Thyroid gland (tissue), 4 donors: ENCODE measurements around the gene PLIN3. TPM values are rescaled to one million over a fixed set of nuclear protein-coding genes. Genes with fewer than 3 reads are reported as not detected.
"Not testable (repeated sequence)": the region's sequence is repeated elsewhere in the genome, so short reads cannot be mapped to it uniquely, and the experiment has no call there.

ENCODE experiments used
- DNase-seq, 2 donors: peaks; one replicate each; pipeline ENCODE4 v3.0.0-alpha.2; 2019
- H3K27ac ChIP-seq, 3 donors: fragments of 200-600 bp; sonication (generic); 1 replicate in 2 of 3; 2 replicates in 1 of 3; pipeline ENCODE4 v1.5.1; 2016 to 2019; ENCODE audit warnings: mild to moderate bottlenecking in 1 of 3, moderate library complexity in 1 of 3
- H3K27me3 ChIP-seq: fragments of 200-600 bp; sonication (generic); one replicate; pipeline ENCODE4 v1.5.1; 2019
- H3K36me3 ChIP-seq, 2 donors: fragments of 200-600 bp; sonication (generic); one replicate each; pipeline ENCODE4 v1.5.1; 2016 to 2019
- H3K4me1 ChIP-seq, 2 donors: fragments of 200-600 bp; sonication (generic); one replicate each; pipeline ENCODE4 v1.5.1; 2017 to 2019
- H3K4me3 ChIP-seq, 3 donors: fragments of 200-600 bp; sonication (generic); replicated peaks in 1 of 3; 1 replicate in 2 of 3; 2 replicates in 1 of 3; pipeline ENCODE4 v1.5.1; 2016; ENCODE audit warnings: mild to moderate bottlenecking in 1 of 3
- H3K9me3 ChIP-seq: fragments of 200-600 bp; sonication (generic); one replicate; pipeline ENCODE4 v1.5.1; 2017
- CTCF ChIP-seq, 6 experiments: fragments of 200-600 bp in 3 of 6; fragments of 450-650 bp in 3 of 6; sonication (generic) in 3 of 6; IDR thresholded peaks; one replicate each; pipeline ENCODE4 v1.5.1; 2016 to 2019; ENCODE audit warnings: antibody characterized with exemption in 6 of 6, mild to moderate bottlenecking in 2 of 6, inconsistent platforms in 1 of 6, moderate library complexity in 1 of 6
- POLR2A ChIP-seq, 2 donors: fragments of 450-650 bp; IDR thresholded peaks; one replicate each; pipeline ENCODE4 v1.6.1; 2017; ENCODE audit warnings: antibody characterized with exemption in 2 of 2, mild to moderate bottlenecking in 2 of 2, moderate library complexity in 1 of 2
- WGBS, 2 donors: methylation state at CpG; one replicate each; pipeline ENCODE4 v1.1.5; 2017; 5-methylcytosine and 5-hydroxymethylcytosine counted together
- intact Hi-C: fragments of 100-400 bp; cut with DNase I; formaldehyde crosslinking; loops from one replicate; pipeline ENCODE4 v1.15.1; 2023
- total RNA-seq, 4 donors: library from RNA; depleted of rRNA; stranded (reverse); fragments of >200 nt; gene quantifications; one replicate each; pipeline ENCODE4 v1.2.3, GENCODE V29; 2016

Gene PLIN3
- total RNA-seq, 4 donors from 2014 or later: 24.4 to 41.3 (median 38.0) TPM

- H3K4me3 ChIP-seq: no peak overlapping the region
- H3K9me3 ChIP-seq: no peaks in the 10 kb centered on the region
- intact Hi-C loops: no loop called here
- H3K27me3 ChIP-seq: no peaks in the 10 kb centered on the region
- no peaks in the 10 kb centered on the region for H3K36me3 ChIP-seq
- no peak for TF ChIP-seq POLR2A (IDR thresholded peaks at IDR 0.05)
- no peak for TF ChIP-seq CTCF (IDR thresholded peaks at IDR 0.05)
- no peak overlapping the region for H3K27ac ChIP-seq
- no peaks in the 10 kb centered on the region for H3K4me1 ChIP-seq
- WGBS, 2 donors: 92 to 93% methylated on average over 14 of the region's 14 CpGs
- DNase-seq: no peak
These were observed 21.8 kb upstream of the PLIN3 start for GRCh38 chr19:4889034-4889815.

DNA sequence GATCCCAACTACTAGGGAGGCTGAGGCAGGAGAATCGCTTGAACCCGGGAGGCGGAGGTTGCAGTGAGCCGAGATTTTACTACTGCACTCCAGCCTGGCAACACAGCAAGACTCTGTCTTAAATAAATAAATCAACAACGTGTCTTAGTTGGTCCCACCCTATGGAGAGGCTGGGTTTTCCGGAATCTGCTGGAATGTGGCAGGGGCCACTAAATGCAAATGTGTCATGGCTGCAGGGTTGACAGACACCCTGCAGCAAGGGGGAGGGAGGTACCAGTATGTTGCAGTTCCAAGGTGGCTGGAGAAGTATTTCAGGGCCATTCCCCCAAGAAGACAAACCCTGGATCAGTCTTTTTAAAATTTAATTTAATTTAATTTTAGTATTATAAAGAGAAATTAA lies 20.3 kb upstream of the PLIN3 start:
- H3K36me3 ChIP-seq, H3K9me3 ChIP-seq, intact Hi-C loops, H3K27me3 ChIP-seq, H3K4me1 ChIP-seq, DNase-seq, H3K27ac ChIP-seq, H3K4me3 ChIP-seq: not testable (repeated sequence)
- WGBS, 2 donors: 81 to 91% methylated on average over 3 to 4 of the region's 6 CpGs

DNA sequence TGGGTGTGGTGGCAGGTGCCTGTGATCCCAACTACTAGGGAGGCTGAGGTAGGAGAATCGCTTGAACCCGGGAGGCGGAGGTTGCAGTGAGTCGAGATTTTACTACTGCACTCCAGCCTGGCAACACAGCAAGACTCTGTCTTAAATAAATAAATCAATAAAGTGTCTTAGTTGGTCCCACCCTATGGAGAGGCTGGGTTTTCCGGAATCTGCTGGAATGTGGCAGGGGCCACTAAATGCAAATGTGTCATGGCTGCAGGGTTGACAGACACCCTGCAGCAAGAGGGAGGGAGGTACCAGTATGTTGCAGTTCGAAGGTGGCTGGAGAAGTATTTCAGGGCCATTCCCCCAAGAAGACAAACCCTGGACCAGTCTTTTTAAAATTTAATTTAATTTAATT lies 17.5 kb upstream of the PLIN3 start:
- H3K27ac ChIP-seq, intact Hi-C loops, H3K4me3 ChIP-seq, H3K27me3 ChIP-seq, DNase-seq, H3K36me3 ChIP-seq, H3K4me1 ChIP-seq, H3K9me3 ChIP-seq: not testable (repeated sequence)
- WGBS, 2 donors: 80 to 87% methylated on average over 6 of the region's 6 CpGs

GRCh38 chr19:4882874-4883273 lies 15.4 kb upstream of the PLIN3 start:
- H3K27me3 ChIP-seq, H3K4me3 ChIP-seq, H3K4me1 ChIP-seq, intact Hi-C loops, H3K9me3 ChIP-seq, H3K27ac ChIP-seq, DNase-seq, H3K36me3 ChIP-seq: not testable (repeated sequence)
- WGBS, 2 donors: 69 to 72% methylated on average over 6 of the region's 6 CpGs

- TF ChIP-seq POLR2A (IDR thresholded peaks at IDR 0.05): no peak
- Histone ChIP-seq H3K4me1 (no peaks in the 10 kb centered on the region), H3K27ac (no peak overlapping the region), H3K4me3 (no peak overlapping the region), H3K36me3 (no peaks in the 10 kb centered on the region), H3K27me3 (no peaks in the 10 kb centered on the region), H3K9me3 (no peaks in the 10 kb centered on the region)
- 79 to 82% methylated on average over 11 of the region's 11 CpGs for WGBS, 2 donors
- no peak for DNase-seq
- intact Hi-C loops: no loop called here
These were observed 11.6 kb upstream of the PLIN3 start for GRCh38 chr19:4879041-4879440.

GRCh38 chr19:4878491-4878968 lies 11.1 kb upstream of the PLIN3 start:
- H3K4me1 ChIP-seq: no peaks in the 10 kb centered on the region
- DNase-seq: no peak
- no peaks in the 10 kb centered on the region for H3K9me3 ChIP-seq
- TF ChIP-seq CTCF (IDR thresholded peaks at IDR 0.05) (no peak), POLR2A (IDR thresholded peaks at IDR 0.05) (no peak)
- intact Hi-C loops: no loop called here
- H3K4me3 ChIP-seq: no peak overlapping the region
- H3K27ac ChIP-seq: no peak overlapping the region
- no peaks in the 10 kb centered on the region for H3K36me3 ChIP-seq
- H3K27me3 ChIP-seq: no peaks in the 10 kb centered on the region
- WGBS, 2 donors: 40 to 41% methylated on average over 8 to 11 of the region's 23 CpGs

GRCh38 chr19:4877753-4878490 lies 10.5 kb upstream of the PLIN3 start:
- no peaks in the 10 kb centered on the region for H3K9me3 ChIP-seq
- no peak overlapping the region for H3K27ac ChIP-seq
- H3K4me3 ChIP-seq: no peak overlapping the region
- DNase-seq: no peak
- no peaks in the 10 kb centered on the region for H3K36me3 ChIP-seq
- intact Hi-C loops: no loop called here
- TF ChIP-seq CTCF (IDR thresholded peaks at IDR 0.05): no peak
- TF ChIP-seq POLR2A (IDR thresholded peaks at IDR 0.05): no peak
- no peaks in the 10 kb centered on the region for H3K27me3 ChIP-seq
- H3K4me1 ChIP-seq: no peaks in the 10 kb centered on the region
- 65 to 67% methylated on average over 15 to 21 of the region's 30 CpGs for WGBS, 2 donors
